ENCODE measurements around the gene SCYL1. TPM values are rescaled to one million over a fixed set of nuclear protein-coding genes. Genes with fewer than 3 reads are reported as not detected.
A peak's percentile ranks its signal among the peaks of the same experiment; 100 is the strongest.

Gene SCYL1
- total RNA-seq (ENCODE audit: low replicate concordance), result 79.4 and 80.4 TPM in 2 replicates
- long read RNA-seq, partial matches to known transcripts, result 10 of 21 reads
- long read RNA-seq, other reads (novel, unspliced or antisense), result 4 of 21 reads

GRCh38 chr11:65524741-65525545, at the start of gene SCYL1:
SCYL1 (plus strand) TSS chr11:65525083; CDS start chr11:65525154, 71 bp downstream.
- TF ChIP-seq CTCF (conservative IDR thresholded peaks at IDR 0.05), result no peak
- peaks cover 29% of the 10 kb centered on the region for H3K4me1 Mint-ChIP-seq (ENCODE audit: unreplicated experiment)

GRCh38 chr11:65476632-65477148, 48.2 kb upstream of the SCYL1 start:
- peak overlapping the region; percentile 92 for H3K4me3 Mint-ChIP-seq
- no peaks in the 10 kb centered on the region for H3K9me3 Mint-ChIP-seq
- DNase-seq (ENCODE audit: extremely low spot score, unreplicated experiment), result no peak
- H3K27ac Mint-ChIP-seq, result peak overlapping the region; percentile 96
- H3K27me3 Mint-ChIP-seq, result no peaks in the 10 kb centered on the region
- TF ChIP-seq CTCF (conservative IDR thresholded peaks at IDR 0.05), result no peak
- peaks cover 16% of the 10 kb centered on the region for H3K4me1 Mint-ChIP-seq (ENCODE audit: unreplicated experiment)
- no peaks in the 10 kb centered on the region for H3K36me3 Mint-ChIP-seq

More at GRCh38 chr11:65524741-65525545, at the start of gene SCYL1:
- H3K4me3 Mint-ChIP-seq, result peak within 1 kb of the TSS; percentile 89
- H3K36me3 Mint-ChIP-seq, result peaks cover 3% of the 10 kb centered on the region
- peak within 1 kb of the TSS; percentile 68 for H3K27ac Mint-ChIP-seq
- no peaks in the 10 kb centered on the region for H3K27me3 Mint-ChIP-seq
- no peaks in the 10 kb centered on the region for H3K9me3 Mint-ChIP-seq
- peak; percentile 89 for DNase-seq (ENCODE audit: extremely low spot score, unreplicated experiment)

GRCh38 chr11:65477149-65477965, 47.5 kb upstream of the SCYL1 start:
- H3K4me1 Mint-ChIP-seq (ENCODE audit: unreplicated experiment), result peaks cover 17% of the 10 kb centered on the region
- H3K27ac Mint-ChIP-seq, result peak overlapping the region; percentile 96
- no peaks in the 10 kb centered on the region for H3K9me3 Mint-ChIP-seq
- no peak for TF ChIP-seq CTCF (conservative IDR thresholded peaks at IDR 0.05)
- DNase-seq (ENCODE audit: extremely low spot score, unreplicated experiment), result peak; percentile 95
- H3K27me3 Mint-ChIP-seq, result no peaks in the 10 kb centered on the region
- no peaks in the 10 kb centered on the region for H3K36me3 Mint-ChIP-seq
- H3K4me3 Mint-ChIP-seq, result peak overlapping the region; percentile 92

GRCh38 chr11:65478388-65479183, 46.3 kb upstream of the SCYL1 start:
- Mint-ChIP-seq H3K4me3 (peak overlapping the region; percentile 54), H3K27ac (peak overlapping the region; percentile 69), H3K27me3 (no peaks in the 10 kb centered on the region), H3K4me1 (ENCODE audit: unreplicated experiment) (peaks cover 17% of the 10 kb centered on the region), H3K9me3 (no peaks in the 10 kb centered on the region), H3K36me3 (no peaks in the 10 kb centered on the region)
- no peak for DNase-seq (ENCODE audit: extremely low spot score, unreplicated experiment)
- no peak for TF ChIP-seq CTCF (conservative IDR thresholded peaks at IDR 0.05)

All from type B pancreatic cell (in vitro differentiated cells).